NB4 (cell line): ENCODE results near the gene PRICKLE2.

Experiments
- DNase-seq: peaks from one replicate; pipeline ENCODE4 v3.0.0; 2010; ENCODE audit warnings: low read depth
- H3K4me3 ChIP-seq: one replicate; pipeline ENCODE4 v1.5.1; 2011; ENCODE audit warnings: mild to moderate bottlenecking, low read depth, low read length, moderate library complexity
- MYC ChIP-seq: IDR thresholded peaks from 2 replicates; pipeline ENCODE4 v1.6.1; 2011; ENCODE audit warnings: low read depth, low read length
- POLR2A ChIP-seq: IDR thresholded peaks from 2 replicates; pipeline ENCODE4 v1.6.1; 2011; ENCODE audit warnings: mild to moderate bottlenecking; ENCODE audit not compliant: insufficient read length; ENCODE audit errors: extremely low read depth
- TF ChIP-seq, protein P1 (sequence below): IDR thresholded peaks from one replicate; pipeline ENCODE4 v1.5.1; 2012; ENCODE audit warnings: low read depth, low read length
- TF ChIP-seq, protein P2 (sequence below): IDR thresholded peaks from 2 replicates; pipeline ENCODE4 v1.6.1; 2011; ENCODE audit warnings: low read depth, low read length

Gene PRICKLE2

DNA sequence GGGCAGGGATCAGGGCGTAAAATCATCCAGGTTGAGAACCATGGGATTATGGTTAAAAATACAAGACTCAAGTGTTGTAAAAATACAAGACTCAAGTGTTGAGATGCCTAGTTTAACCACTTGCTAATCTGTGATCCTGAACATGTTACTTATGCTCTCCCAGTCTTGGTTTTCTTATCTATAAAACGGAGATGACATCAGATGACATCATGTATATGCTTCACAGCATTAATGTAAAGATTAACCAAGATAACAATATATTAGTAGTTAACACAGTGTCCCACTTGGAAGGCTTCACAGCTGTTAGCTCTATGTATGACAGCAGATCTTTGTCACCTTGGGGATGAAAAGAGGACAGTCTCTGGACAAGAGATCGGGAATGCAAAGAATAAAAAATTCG, 96.2 kb downstream of the PRICKLE2 start:
- no peak for TF ChIP-seq MYC
- no peak for TF ChIP-seq POLR2A
- TF ChIP-seq, protein P1, sequence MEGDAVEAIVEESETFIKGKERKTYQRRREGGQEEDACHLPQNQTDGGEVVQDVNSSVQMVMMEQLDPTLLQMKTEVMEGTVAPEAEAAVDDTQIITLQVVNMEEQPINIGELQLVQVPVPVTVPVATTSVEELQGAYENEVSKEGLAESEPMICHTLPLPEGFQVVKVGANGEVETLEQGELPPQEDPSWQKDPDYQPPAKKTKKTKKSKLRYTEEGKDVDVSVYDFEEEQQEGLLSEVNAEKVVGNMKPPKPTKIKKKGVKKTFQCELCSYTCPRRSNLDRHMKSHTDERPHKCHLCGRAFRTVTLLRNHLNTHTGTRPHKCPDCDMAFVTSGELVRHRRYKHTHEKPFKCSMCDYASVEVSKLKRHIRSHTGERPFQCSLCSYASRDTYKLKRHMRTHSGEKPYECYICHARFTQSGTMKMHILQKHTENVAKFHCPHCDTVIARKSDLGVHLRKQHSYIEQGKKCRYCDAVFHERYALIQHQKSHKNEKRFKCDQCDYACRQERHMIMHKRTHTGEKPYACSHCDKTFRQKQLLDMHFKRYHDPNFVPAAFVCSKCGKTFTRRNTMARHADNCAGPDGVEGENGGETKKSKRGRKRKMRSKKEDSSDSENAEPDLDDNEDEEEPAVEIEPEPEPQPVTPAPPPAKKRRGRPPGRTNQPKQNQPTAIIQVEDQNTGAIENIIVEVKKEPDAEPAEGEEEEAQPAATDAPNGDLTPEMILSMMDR: no peak
- TF ChIP-seq, protein P2, sequence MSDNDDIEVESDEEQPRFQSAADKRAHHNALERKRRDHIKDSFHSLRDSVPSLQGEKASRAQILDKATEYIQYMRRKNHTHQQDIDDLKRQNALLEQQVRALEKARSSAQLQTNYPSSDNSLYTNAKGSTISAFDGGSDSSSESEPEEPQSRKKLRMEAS: no peak
- no peak overlapping the region for H3K4me3 ChIP-seq

DNA sequence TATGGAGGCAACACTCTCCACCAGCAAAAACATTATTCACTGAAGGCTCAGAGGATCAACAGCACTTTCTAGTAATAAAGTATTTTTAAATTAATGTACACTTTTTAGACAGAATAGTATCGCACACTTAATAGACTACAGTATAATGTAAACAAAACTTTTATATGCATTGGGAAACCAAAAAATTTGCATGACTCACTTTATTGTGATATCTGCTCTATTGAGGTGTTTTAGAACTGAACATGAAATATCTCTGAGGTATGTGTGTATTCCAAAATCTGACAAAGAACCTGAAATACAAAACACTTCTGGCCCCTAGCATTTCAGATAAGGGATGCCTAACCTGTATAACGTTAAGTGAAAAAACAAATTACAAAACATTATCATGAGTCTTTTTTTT, 99.7 kb downstream of the PRICKLE2 start:
- H3K4me3 ChIP-seq: no peak overlapping the region
- TF ChIP-seq POLR2A (no peak), MYC (no peak)
- TF ChIP-seq, protein P1: no peak
- TF ChIP-seq, protein P2: no peak
- DNase-seq: no peak

More for the DNA sequence above, 96.2 kb downstream of the PRICKLE2 start:
- DNase-seq: no peak

DNA sequence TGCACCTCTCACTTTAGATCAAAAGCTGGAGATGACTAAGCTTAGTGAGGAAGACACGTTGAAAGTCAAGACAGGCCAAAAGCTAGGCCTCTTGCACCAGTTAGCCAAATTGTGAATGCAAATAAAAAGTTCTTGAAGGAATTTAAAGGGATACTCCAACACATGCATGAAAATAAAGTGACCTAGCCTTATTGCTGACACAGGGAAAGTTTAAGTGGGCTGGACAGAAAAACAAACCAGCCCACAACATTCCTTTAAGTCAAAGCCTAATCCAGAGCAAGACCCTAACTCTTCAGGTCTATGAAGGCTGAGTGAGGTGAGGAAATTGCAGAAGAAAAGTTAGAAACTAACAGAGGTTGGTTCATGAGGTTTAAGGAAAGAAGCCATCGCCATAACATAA, 101.3 kb downstream of the PRICKLE2 start:
- no peak for DNase-seq
- no peak overlapping the region for H3K4me3 ChIP-seq
- TF ChIP-seq, protein P1: no peak
- TF ChIP-seq POLR2A (no peak), MYC (no peak)
- TF ChIP-seq, protein P2: no peak

DNA sequence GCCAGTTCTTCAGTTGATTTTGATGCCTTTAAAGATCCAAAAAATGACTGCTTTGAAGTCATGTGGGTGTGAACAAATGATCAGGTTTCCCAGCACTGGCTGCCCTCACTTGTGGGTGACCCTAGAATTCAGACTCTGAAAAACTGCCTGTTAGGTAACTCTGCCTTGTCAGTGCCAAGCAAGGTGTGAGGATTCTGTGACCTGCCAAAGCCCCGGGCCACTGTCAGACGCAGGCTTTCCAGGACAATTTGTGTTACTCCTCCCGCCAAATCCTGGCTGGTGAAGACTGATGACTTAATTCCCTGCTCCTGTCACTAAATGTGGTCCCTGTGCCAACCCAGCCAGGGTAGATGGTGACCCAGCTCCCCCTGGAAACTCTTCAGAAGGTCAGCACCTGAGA, 102.8 kb downstream of the PRICKLE2 start:
- H3K4me3 ChIP-seq: no peak overlapping the region
- no peak for DNase-seq
- TF ChIP-seq, protein P1: no peak
- no peak for TF ChIP-seq MYC
- TF ChIP-seq POLR2A: no peak
- TF ChIP-seq, protein P2: no peak

DNA sequence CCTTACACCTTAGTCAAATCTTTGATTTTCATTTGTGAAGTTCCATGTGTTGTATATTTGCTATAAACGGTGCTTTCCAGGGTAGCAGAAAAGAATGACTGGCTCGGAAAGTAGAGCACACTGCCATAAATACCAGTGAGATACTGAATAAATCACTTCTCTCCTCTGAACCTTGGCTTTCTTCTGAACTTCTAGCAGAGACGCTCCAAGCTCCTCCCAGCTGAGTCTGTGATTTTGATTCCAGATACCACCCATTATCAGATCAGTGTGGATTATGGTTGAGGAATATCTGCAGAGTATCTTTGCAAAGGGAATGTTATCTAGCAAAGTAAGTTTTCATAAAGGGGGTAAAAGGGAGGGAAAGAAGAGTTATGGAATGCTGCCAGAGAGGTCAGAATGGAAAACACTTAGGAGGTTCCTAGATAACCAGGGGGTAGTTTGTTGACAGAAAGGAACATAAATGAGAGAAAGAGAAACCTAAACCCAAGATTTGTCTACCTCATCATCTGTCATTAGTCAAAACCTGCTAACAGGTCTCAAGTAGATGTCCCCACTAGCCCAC, 103.4 kb downstream of the PRICKLE2 start:
- no peak overlapping the region for H3K4me3 ChIP-seq
- TF ChIP-seq, protein P2: no peak
- TF ChIP-seq MYC (no peak), POLR2A (no peak)
- TF ChIP-seq, protein P1: no peak

DNA sequence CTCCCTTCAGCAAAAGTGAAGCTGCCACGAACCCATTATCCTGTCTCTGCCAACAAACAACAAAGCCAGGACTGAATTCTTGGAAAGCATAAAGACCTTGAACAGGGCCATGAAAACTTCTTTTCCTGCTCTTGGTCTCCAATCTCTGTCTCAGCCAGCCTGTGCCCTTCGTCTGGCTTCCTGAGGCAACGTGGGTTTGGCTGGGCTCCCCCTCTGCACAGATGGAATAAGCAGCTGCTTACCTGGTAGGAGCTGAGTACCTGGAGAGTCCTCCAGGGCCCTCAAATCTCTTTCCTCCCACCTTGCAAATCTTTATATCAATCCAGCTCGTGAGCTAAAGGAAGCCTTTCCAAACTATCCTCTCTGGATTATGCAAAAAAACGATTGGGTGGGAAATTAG, 104.4 kb downstream of the PRICKLE2 start:
- DNase-seq: no peak
- no peak for TF ChIP-seq MYC
- TF ChIP-seq, protein P2: no peak
- TF ChIP-seq POLR2A: no peak
- TF ChIP-seq, protein P1: no peak
- no peak overlapping the region for H3K4me3 ChIP-seq

More for the DNA sequence above, 103.4 kb downstream of the PRICKLE2 start:
- DNase-seq: no peak
